GM21447 (cell line): ENCODE results near the gene BSDC1.
"Not testable (repeated sequence)": the region's sequence is repeated elsewhere in the genome, so short reads cannot be mapped to it uniquely, and the experiment has no call there.

Experiments
- ATAC-seq: cut with Tn5 transposase; IDR thresholded peaks from one replicate; pipeline ENCODE4 v1.9.1; 2021; ENCODE audit not compliant: unreplicated experiment

Gene BSDC1

DNA sequence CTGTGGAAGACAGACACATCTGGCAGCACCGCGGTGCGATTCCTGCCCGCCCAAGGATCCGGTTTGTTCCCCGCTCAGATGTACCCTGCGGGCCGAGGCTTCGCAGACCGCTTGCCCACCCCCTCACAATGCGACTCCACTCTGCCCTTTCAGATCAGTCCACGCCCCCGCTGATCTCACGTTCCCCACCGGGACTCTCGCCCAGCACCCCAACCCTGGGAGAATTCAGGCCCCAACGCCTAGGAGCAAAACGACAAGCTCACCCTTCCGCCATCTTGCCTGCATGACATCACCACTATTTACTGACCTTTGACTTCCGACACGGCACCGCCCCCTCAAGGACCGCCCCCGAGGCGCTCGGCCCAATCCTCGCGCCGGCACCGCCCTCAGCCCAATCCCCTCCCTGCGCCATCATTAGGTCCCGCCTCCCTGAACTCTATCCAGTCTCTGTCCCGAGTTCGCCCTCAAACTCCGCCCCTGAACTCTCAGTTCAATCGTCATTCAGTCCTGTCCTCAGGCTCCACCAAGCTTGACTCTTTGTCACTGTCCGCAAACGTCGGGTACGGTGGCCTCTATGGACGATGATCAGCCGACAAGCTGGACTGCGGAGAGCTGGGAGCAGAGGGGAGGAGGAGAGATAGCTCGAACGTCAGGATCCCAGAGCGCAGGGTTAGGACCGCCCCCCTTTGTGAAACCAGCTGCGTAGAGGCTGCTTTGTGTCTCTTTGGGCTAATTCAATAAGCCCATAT is at the start of gene BSDC1:
Gene BSDC1, minus strand, starts transcription at position 301 of the 749 bp plus-strand sequence. Its CDS starts 27 bp downstream, at position 274.
- ATAC-seq: peak; percentile 94

- not testable (repeated sequence) for ATAC-seq
Observed at GRCh38 chr1:32441467-32441866, 47.2 kb upstream of the BSDC1 start.

GRCh38 chr1:32438777-32439176 is 44.5 kb upstream of the BSDC1 start:
- not testable (repeated sequence) for ATAC-seq

DNA sequence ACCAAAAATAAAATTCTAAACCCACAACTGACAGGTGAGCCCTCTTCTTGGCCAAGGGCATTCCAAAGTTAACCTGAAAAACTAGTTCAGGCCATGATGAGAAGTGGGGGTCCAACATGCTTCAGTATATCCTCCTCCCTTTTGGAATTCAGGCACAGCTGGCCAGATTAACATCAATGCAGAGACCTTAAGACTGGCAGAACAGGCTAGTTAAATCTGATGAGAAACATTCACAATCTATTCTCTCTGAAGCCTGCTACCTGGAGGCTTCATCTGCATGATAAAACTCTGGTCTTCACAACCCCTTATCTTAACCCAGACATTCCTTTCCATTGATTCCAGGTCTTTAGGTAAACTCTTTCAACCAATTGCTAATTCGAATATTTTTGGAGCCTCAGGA is 43.9 kb upstream of the BSDC1 start:
- no peak for ATAC-seq

GRCh38 chr1:32431736-32432400 is 37.6 kb upstream of the BSDC1 start:
- no peak for ATAC-seq

GRCh38 chr1:32427264-32427963 is 33.2 kb upstream of the BSDC1 start:
- no peak for ATAC-seq

DNA sequence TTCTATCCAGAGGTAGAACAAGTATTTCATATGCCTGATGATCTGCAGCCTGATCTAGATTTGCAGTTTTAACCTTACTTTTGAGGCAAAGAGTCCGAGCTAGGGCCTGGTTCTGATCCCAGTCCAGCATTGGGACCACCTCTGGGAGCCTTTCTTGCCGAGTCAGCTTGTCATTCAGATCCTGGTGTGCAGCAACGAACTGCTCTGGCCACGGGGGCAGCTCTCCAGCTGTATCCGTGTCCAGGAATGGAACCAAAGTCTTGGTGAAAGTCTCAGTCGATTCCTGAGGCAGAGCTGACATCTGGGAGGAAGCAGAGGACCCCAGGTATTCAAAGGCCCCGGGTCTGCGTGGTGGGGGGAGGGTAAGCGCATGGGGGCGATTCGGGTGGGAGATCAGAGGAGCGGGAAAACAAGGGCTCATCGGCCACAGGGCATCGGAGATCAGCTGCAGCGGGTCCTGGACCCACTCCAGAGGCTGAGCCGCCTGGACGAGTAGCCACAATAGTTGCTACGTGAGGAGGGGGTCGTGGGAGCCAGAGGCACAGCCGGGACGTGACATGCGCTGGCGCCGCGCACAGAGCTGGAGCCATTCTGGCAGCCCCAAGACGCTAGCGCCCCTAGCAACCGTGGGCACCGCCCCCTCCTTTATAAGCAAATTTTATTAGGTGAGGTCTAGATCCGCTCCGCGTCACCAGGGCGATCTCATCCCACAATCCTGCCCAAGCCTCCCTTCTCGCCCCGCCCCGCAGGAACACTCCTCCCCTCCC is 32.4 kb upstream of the BSDC1 start:
- ATAC-seq: no peak

GRCh38 chr1:32421775-32422174 is 27.5 kb upstream of the BSDC1 start:
- ATAC-seq: no peak

DNA sequence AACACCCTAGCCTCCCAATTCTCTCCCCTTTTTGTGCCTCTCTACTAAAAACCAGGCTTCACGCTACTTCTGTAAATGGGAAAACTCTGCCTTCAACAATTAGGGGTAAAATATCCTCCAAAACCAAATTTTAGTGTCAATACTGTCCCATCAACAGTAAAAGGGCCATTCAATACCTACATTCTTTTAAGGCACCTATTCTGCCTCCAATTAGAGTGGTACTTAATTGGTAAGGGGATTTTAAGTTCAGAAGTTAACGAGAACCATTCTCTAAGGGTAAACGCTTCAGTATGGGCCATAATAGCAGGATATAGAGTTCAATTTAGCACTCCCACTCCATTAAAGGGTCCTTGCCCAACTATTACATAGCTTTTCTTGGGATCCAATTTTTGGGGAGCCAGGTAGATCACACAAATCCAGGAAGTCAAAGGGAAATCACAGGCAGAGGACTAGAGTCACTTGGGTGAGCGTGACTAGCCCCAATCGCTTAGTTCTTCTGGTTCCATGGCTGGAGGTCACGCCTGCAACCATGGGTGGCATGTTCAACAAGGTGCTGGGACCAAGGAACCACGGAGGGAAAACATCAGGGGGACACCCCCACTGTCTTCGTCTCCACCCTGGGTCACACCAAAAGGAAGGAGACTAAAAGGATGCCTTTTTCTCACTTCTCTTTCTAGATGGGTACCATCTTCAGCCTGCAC is 20.1 kb upstream of the BSDC1 start:
- ATAC-seq: no peak

- no peak for ATAC-seq
Observed at GRCh38 chr1:32413507-32414185, 19.4 kb upstream of the BSDC1 start.

DNA sequence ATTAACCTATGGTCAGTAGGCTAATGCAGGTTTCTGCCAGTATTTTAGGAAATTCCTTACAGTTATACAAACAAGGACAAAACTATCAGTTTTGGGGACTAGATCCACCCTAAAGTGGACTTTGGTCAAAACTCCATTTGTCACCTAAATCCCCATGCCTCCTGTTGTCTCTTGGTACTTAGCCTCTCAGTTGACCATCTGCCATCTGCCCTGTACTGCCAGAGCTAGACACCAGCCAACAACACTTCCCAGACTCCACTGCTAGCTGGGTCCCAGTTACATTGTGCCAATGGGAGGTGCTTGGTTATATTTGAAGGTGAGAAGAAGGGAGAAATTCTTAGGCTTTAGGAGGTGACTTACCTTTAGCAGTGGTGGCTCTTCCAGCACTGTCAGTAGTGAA is 17.0 kb upstream of the BSDC1 start:
- no peak for ATAC-seq

- ATAC-seq: no peak
Observed at GRCh38 chr1:32406629-32407111, 12.4 kb upstream of the BSDC1 start.

- ATAC-seq: no peak
Observed at GRCh38 chr1:32405672-32406467, 11.6 kb upstream of the BSDC1 start.

- ATAC-seq: no peak
Observed at GRCh38 chr1:32404946-32405345, 10.7 kb upstream of the BSDC1 start.

DNA sequence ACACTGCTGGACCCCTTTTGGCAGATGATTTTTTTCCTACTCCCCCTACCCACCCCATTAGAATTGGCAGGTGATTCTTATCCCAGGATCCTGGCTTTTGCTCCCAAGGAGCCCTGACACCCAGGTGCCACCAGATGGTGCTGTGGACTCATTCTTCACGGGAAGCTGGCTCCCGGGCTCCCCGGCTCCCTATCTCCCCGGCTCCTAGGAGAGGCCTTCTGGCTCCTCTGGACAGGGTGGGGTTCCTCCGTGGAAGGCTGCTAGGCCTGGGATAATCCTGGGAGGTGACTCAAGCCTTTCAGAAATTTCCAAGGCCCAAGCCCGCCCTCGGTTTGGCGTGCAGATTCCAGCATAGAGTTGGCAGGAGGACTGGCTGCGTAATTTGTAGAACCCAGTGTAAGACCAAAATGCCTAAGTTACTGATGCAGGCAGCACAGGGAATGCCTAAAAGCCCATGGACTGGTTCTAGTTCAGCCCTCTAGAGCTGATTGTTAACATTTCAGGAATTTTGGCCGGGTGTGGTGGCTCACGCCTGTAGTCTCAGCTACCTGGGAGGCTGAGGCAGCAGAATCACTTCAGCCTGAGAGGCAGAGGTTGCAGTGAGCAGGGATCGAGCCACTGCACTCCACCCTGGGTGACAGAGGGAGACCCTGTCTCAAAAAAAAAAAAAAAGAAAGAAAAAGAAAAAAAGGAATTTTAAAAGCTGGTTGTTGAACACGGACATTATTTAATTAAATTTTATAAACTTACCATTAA is 6.8 kb upstream of the BSDC1 start:
- ATAC-seq: no peak

DNA sequence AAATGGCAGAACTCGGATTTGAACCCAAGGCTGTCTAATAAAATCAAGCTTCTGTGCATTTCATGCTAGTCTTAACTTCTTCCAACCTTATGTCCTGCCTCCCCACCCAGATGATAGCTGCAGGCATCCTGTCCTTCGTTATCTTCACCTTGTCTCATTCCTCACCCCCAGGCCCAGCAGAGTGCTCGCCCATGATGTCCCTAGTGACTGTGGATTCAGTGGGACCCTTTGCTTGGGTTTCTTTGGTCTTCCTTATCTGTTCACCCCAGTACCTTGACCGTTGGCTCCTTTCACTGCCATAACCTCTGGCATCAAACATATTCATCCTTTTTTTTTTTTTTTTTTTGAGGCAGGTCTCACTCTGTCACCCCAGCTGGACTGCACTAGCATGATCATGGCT is 5.6 kb upstream of the BSDC1 start:
- ATAC-seq: no peak

DNA sequence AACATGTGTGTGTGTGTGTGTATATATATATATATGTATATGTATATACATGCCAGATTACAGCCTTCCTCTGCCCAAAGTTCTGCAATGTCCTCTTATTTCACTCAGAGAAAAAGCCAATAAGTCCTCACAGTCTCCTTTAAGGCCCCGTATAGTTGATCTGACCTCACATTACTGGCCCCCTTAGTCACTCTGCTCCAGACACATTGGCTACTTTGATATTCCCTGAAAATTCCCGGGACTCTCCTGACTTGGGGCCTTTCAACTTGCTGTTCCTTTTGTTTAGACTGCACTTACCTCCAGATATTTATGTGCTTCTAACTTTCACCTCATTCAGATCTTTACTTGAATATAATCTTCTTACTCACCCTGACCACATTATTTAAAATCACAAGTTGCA is 4.2 kb upstream of the BSDC1 start:
- ATAC-seq: no peak

- ATAC-seq: not testable (repeated sequence)
Observed at GRCh38 chr1:32396524-32396923, 2.3 kb upstream of the BSDC1 start.
